Measurements from ENCODE around the gene GDF11. TPM values are rescaled to one million over a fixed set of nuclear protein-coding genes. Genes with fewer than 3 reads are reported as not detected.

Gene GDF11
- total and polyA plus RNA-seq, 2 of the 8 experiments (the other 6 are each of a cell fraction or from before 2014, with no cell fraction given): 12.1 to 15.1 TPM

DNA sequence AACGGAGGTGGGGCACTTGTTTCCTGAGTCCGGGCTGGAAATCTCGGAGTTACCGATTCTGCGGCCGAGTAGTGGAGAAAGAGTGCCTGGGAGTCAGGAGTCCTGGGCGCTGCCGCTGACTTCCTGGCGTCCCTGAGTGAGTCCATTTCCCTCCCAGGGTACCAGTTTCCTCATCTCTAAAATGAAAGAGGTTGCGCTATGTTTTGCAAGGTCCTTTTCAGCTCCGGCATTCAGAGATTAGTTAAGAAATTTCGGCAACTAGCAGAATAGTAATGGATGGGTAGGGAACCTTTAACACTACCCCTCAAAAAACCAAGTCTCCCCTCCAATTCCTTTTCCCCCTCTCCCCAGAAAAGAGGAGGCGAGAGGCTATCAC is 26.4 kb upstream of the GDF11 start (continued):
- TF ChIP-seq POLR2A (IDR thresholded peaks at IDR 0.05; ENCODE audit: control extremely low read depth in 1 of 2, low read depth in 2 of 2, low read length in 2 of 2) (0 out of 3 replicates have a peak, but pooled peaks of 1 of the 2 experiments have one; percentile 14), CTCF (IDR thresholded peaks at IDR 0.05; ENCODE audit: control extremely low read depth in 1 of 3, insufficient read depth in 1 of 3, low read depth in 1 of 3, low read length in 3 of 3) (no peak), ZNF274 (IDR thresholded peaks at IDR 0.05; ENCODE audit: borderline replicate concordance, extremely low read depth, low read length) (no peak), YY1 (IDR thresholded peaks at IDR 0.05; ENCODE audit: low read depth, low read length) (no peak), SIN3A (conservative IDR thresholded peaks at IDR 0.05 in 1 of 2, IDR thresholded peaks at IDR 0.05 in 1 of 2; ENCODE audit: low read depth in 1 of 2, low read length in 2 of 2) (peak in 1 of 2 experiments; percentile 19; a peak in 1 of 4 replicates), RFX5 (IDR thresholded peaks at IDR 0.05; ENCODE audit: borderline replicate concordance, low read depth, low read length) (no peak), NANOG (IDR thresholded peaks at IDR 0.05; ENCODE audit: insufficient read depth, low read depth, low read length, poor library complexity, severe bottlenecking) (no peak), TEAD4 (IDR thresholded peaks at IDR 0.05; ENCODE audit: low read depth, low read length) (no peak), CBX5 (IDR thresholded peaks at IDR 0.05; ENCODE audit: low read depth, low read length) (no peak), PHF8 (conservative IDR thresholded peaks at IDR 0.05; ENCODE audit: low read depth, low read length) (no peak), HDAC6 (IDR thresholded peaks at IDR 0.05; ENCODE audit: low read depth, low read length) (no peak), KDM4A (IDR thresholded peaks at IDR 0.05; ENCODE audit: low read depth, low read length, severe bottlenecking) (peak; percentile 38), TAF1 (IDR thresholded peaks at IDR 0.05; ENCODE audit: low read depth, low read length) (0 out of 2 replicates have a peak, but pooled peaks have one; percentile 10), SIX5 (IDR thresholded peaks at IDR 0.05; ENCODE audit: low read depth, low read length) (no peak), JUN (IDR thresholded peaks at IDR 0.05; ENCODE audit: low read depth, low read length) (no peak)
- TF ChIP-seq, protein P1, sequence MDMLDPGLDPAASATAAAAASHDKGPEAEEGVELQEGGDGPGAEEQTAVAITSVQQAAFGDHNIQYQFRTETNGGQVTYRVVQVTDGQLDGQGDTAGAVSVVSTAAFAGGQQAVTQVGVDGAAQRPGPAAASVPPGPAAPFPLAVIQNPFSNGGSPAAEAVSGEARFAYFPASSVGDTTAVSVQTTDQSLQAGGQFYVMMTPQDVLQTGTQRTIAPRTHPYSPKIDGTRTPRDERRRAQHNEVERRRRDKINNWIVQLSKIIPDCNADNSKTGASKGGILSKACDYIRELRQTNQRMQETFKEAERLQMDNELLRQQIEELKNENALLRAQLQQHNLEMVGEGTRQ (IDR thresholded peaks at IDR 0.05; ENCODE audit: low read length): no peak

Measured in H1 (cell line).